BLaER1 treated with 17β-estradiol and CSF1 and Interleukin-3, amounts not matched to agents 10 nM and 100 nM (cell line): ENCODE results near the gene MICAL3.

Source experiments
- H3K27ac ChIP-seq, 11 experiments: shearing (Covaris generic); formaldehyde crosslinking; 2 replicates each; pipeline ENCODE4 v1.8.1; 2022
- H3K27me3 ChIP-seq, 11 experiments: shearing (Covaris generic); formaldehyde crosslinking; 2 replicates each; pipeline ENCODE4 v1.8.1; 2022
- H3K36me3 ChIP-seq, 11 experiments: shearing (Covaris generic); formaldehyde crosslinking; 2 replicates each; pipeline ENCODE4 v1.8.1; 2022
- H3K4me1 ChIP-seq, 10 experiments: shearing (Covaris generic); formaldehyde crosslinking; 2 replicates each; pipeline ENCODE4 v1.8.1; 2022
- H3K4me2 ChIP-seq, 11 experiments: shearing (Covaris generic); formaldehyde crosslinking; 2 replicates each; pipeline ENCODE4 v1.8.1; 2022
- H3K4me3 ChIP-seq, 10 experiments: shearing (Covaris generic); formaldehyde crosslinking; 2 replicates each; pipeline ENCODE4 v1.8.1; 2022
- H3K9ac ChIP-seq, 11 experiments: shearing (Covaris generic); formaldehyde crosslinking; 2 replicates each; pipeline ENCODE4 v1.8.1; 2022
- H3K9me3 ChIP-seq, 11 experiments: shearing (Covaris generic); formaldehyde crosslinking; replicated peaks in 1 of 11; 2 replicates each; pipeline ENCODE4 v1.8.1; 2022
- H4K20me1 ChIP-seq, 11 experiments: shearing (Covaris generic); formaldehyde crosslinking; 2 replicates each; pipeline ENCODE4 v1.8.1; 2022
- Cebpa-rat ChIP-seq, 11 experiments: shearing (Covaris generic); IDR thresholded peaks; 2 replicates each; pipeline ENCODE4 v1.8.1; 2022

MICAL3 gene

DNA sequence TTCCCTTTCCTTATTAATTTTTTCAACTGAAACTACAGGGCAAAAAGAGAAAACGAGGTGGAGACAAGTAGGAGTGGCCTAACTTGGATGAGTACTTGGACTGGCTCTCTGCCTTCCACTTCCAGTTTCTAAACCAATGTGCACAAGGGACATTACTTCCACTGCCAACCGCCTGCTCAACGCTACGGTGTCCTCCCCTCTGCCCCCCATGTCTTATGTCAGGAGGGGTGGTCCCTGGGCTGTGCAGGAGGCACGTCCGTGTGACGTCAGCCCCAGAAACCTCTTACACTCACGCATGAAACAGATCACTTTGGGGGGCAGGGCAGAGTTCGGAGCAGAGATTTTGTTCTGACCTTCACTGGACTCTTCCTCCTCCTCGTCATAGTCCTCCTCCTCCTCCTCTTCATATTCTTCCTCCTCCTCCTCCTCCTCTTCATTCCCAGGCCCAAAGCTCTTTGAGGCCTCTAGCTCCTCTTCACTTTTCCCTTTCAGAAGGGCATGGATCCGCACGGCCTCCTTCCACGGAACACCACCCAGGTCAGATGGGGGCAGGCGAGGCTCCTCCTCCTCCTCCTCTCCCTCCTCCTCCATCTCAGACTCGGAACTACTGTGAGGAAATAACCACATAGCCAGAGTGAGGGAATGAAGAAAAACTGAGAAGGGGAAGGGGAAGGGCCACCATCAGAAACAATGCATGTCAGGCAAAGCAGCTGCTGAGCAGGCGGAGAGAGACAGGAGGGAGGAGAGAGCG is 192.7 kb downstream of the MICAL3 start:
- TF ChIP-seq Cebpa-rat (IDR thresholded peaks at IDR 0.05): no peak
- Histone ChIP-seq H3K4me2 (peak overlapping the region; percentile 77 to 95 (median 84)), H3K4me1 (peaks cover 34 to 72% (median 69%) of the 10 kb centered on the region in 10 experiments), H3K4me3 (peak overlapping the region in 6 of 10 experiments; percentile 8 to 29 (median 18); a peak in 5 of 20 replicates), H3K9ac (peak overlapping the region; percentile 5 to 60 (median 49); a peak in 19 of 22 replicates), H3K27me3 (no peaks in the 10 kb centered on the region), H4K20me1 (peaks cover 0 to 55% (median 30%) of the 10 kb centered on the region in 11 experiments; a peak in 17 of 22 replicates), H3K36me3 (peaks cover 0 to 38% (median 17%) of the 10 kb centered on the region in 11 experiments; a peak in 14 of 22 replicates), H3K27ac (peak overlapping the region; percentile 5 to 73 (median 63); a peak in 21 of 22 replicates), H3K9me3 (no peaks in the 10 kb centered on the region)

DNA sequence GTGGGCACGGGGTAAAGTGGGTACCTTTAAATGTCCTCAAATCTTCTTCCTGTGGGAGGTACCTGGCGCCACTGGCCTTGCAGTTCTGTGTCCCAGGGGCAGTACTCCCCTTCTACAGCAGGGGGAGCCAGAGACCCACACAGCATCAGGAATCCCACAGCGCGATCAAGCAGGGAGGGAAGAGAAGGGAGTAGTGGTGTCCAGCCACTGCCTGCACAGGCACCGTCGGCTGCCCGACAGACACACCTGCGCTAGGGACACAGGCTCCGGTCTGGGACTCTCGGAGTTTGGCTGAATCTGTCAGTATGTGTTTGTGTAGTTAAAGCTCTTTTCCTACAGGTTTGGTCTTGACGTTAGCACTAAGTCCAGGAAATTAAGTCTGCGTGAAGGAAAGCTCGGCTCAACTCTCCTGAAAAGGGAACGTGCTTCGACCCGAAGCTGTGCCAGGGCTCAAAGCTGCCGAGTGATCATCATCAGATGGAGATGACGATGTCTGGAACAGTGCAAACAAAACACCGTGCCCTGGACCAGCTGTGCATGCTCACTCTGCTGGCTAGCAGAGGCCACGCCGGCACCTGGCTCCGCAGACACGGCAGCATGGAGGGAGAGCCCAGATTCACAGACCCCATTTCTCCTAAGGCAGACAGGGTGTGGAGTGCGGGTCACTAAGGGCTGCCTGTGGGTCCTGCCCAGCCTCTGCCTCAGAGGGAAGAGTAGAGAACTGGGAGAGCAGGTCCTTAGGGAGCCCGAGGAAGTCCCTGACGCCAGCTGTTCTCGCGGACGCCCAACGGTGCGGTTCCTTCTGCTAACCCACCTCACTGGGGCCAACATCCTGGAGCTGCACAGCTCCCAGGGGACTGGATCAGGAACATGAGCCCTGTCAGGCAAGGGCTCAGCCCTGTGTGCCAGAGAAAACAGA is 194.1 kb downstream of the MICAL3 start:
- H3K9ac ChIP-seq: peak overlapping the region in 8 of 11 experiments; percentile 7 to 49 (median 30); a peak in 11 of 22 replicates
- no peaks in the 10 kb centered on the region for H3K27me3 ChIP-seq
- H3K4me3 ChIP-seq: peak overlapping the region in 5 of 10 experiments; percentile 1 to 33 (median 7); a peak in 4 of 20 replicates
- H3K9me3 ChIP-seq: no peaks in the 10 kb centered on the region
- peaks cover 0 to 44% (median 27%) of the 10 kb centered on the region in 11 experiments; a peak in 17 of 22 replicates for H4K20me1 ChIP-seq
- peak overlapping the region in 3 of 11 experiments; percentile 14 to 73 (median 45); a peak in 4 of 22 replicates for H3K27ac ChIP-seq
- peak overlapping the region; percentile 77 to 95 (median 84) for H3K4me2 ChIP-seq
- H3K36me3 ChIP-seq: peaks cover 0 to 45% (median 26%) of the 10 kb centered on the region in 11 experiments; a peak in 15 of 22 replicates
- peaks cover 34 to 58% (median 55%) of the 10 kb centered on the region in 10 experiments for H3K4me1 ChIP-seq
- no peak for TF ChIP-seq Cebpa-rat (IDR thresholded peaks at IDR 0.05)

DNA sequence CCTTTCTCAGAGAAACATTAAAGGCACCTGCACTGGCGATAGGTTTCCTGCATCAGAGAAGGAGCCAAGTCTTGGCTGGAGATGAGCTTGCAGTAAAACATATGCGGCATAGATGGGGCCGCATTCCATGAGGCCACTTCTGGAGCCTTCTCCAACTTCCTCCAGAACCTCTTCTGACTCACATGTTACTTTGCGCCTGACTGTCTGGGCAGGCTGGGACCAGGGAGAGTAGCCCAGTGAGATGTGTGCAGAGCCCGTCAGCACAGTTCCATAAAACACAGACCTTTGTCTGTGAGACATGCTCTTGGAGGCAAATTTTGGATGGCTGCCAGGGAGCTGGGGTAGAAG is 194.7 kb downstream of the MICAL3 start:
- Histone ChIP-seq H3K9me3 (no peaks in the 10 kb centered on the region), H3K36me3 (peaks cover 0 to 48% (median 26%) of the 10 kb centered on the region in 11 experiments; a peak in 15 of 22 replicates), H3K4me3 (no peak overlapping the region), H3K27ac (no peak overlapping the region), H3K4me2 (peak overlapping the region in 4 of 11 experiments; percentile 81 to 91 (median 86); a peak in 6 of 22 replicates), H3K27me3 (no peaks in the 10 kb centered on the region), H3K4me1 (peaks cover 34 to 52% (median 49%) of the 10 kb centered on the region in 10 experiments), H3K9ac (no peak overlapping the region), H4K20me1 (peaks cover 0 to 39% (median 23%) of the 10 kb centered on the region in 11 experiments; a peak in 17 of 22 replicates)
- no peak for TF ChIP-seq Cebpa-rat (IDR thresholded peaks at IDR 0.05)

DNA sequence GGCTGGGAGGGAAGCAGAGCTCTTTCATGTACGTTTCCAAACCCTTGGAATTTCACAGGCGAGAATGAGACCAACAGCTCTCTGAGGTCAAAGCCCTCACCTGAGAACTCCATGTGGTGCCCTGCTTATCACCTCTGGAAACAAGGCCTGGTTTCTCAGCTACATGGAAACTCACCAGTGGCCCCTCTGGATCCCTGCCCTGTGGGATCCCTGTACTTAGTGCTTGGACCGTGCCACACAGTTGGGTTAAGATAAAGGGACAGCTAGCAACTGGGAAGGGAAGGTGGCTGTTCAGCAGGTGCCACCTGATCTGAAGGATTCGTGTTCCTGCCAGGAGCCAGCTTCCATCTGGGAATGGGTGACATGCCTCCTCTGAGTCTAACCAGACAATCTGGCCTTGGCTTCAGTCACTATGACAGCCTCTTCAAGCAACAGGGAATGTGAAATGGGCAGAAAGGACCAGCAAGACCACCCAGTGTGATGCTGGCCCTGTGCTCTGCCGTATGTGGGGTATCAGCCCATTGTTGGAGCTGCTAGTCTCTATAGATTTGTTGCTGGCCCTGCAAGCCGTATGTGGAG is 195.8 kb downstream of the MICAL3 start:
- no peak for TF ChIP-seq Cebpa-rat (IDR thresholded peaks at IDR 0.05)
- Histone ChIP-seq H3K4me3 (no peak overlapping the region), H3K9ac (no peak overlapping the region; a peak in 1 of 22 replicates)

DNA sequence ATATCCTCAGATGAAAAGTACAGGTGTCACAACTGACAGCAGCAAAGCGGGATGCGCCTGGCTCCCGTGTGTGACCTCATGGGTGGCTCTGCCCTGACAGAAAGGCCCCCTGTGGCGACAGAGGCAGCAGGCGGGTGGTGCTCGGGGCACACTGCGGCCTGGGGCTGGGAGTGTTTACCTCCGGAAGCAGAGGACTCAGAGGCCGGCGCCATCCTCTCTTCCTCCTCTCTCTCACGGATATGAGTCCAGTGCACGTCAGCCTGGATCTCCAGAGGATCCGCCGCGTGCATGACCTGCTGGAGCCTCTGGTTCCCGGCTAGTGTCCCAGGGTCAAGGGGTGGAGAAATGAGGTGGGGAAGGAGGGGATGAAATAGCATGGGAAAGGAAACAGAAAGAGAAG is 196.9 kb downstream of the MICAL3 start:
- no peak overlapping the region for H3K9ac ChIP-seq
- peaks cover 0 to 55% (median 27%) of the 10 kb centered on the region in 11 experiments; a peak in 15 of 22 replicates for H3K36me3 ChIP-seq
- peaks cover 23 to 30% (median 27%) of the 10 kb centered on the region in 10 experiments for H3K4me1 ChIP-seq
- peaks cover 0 to 33% (median 15%) of the 10 kb centered on the region in 11 experiments; a peak in 17 of 22 replicates for H4K20me1 ChIP-seq
- no peak overlapping the region for H3K4me3 ChIP-seq
- no peaks in the 10 kb centered on the region for H3K9me3 ChIP-seq
- no peak for TF ChIP-seq Cebpa-rat (IDR thresholded peaks at IDR 0.05)
- no peak overlapping the region for H3K4me2 ChIP-seq
- H3K27me3 ChIP-seq: no peaks in the 10 kb centered on the region
- H3K27ac ChIP-seq: no peak overlapping the region

More for the DNA sequence above, 195.8 kb downstream of the MICAL3 start:
- Histone ChIP-seq H4K20me1 (peaks cover 0 to 40% (median 22%) of the 10 kb centered on the region in 11 experiments; a peak in 17 of 22 replicates), H3K27ac (no peak overlapping the region), H3K9me3 (no peaks in the 10 kb centered on the region), H3K4me1 (peaks cover 34 to 41% (median 38%) of the 10 kb centered on the region in 10 experiments), H3K4me2 (no peak overlapping the region), H3K36me3 (peaks cover 0 to 48% (median 26%) of the 10 kb centered on the region in 11 experiments; a peak in 15 of 22 replicates), H3K27me3 (no peaks in the 10 kb centered on the region)

DNA sequence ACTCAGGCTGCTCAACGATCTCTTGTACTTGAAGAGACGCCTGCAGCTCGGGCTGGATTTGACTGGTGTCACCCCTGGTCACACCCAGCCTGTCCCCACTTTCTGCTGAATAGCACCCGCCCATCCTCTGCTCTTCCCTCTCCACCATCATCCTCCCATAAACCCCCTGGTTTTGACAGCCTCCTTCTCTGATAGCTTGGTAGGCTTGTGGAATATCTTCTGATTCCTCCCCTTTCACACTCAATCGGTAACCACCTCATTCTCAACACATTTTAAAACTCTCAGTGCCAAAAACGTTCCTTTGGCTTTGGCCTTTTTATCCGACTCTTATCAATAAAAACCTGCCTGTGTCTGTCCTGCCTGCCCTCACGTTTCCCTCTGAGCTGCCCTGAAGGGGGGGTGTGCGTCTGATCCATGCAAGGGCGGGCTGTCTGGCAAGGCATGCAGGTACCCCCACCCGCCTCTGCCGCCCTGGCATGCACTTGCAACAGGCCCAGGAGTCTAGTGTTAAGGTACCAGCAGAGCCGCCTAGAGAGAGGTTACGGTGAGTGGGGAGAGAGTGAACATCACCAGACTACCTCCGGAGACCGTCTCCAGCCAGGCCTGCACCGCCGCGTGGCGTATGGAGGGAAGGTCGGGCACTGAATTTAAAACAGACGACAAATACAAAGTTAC is 198.3 kb downstream of the MICAL3 start:
- no peak overlapping the region for H3K9ac ChIP-seq
- peaks cover 0 to 44% (median 11%) of the 10 kb centered on the region in 11 experiments; a peak in 17 of 22 replicates for H4K20me1 ChIP-seq
- no peaks in the 10 kb centered on the region for H3K27me3 ChIP-seq
- no peaks in the 10 kb centered on the region for H3K9me3 ChIP-seq
- H3K4me3 ChIP-seq: no peak overlapping the region
- H3K4me1 ChIP-seq: peaks cover 9 to 15% (median 12%) of the 10 kb centered on the region in 10 experiments
- H3K27ac ChIP-seq: no peak overlapping the region
- H3K4me2 ChIP-seq: no peak overlapping the region
- peaks cover 6 to 69% (median 39%) of the 10 kb centered on the region in 11 experiments; a peak in 17 of 22 replicates for H3K36me3 ChIP-seq
- no peak for TF ChIP-seq Cebpa-rat (IDR thresholded peaks at IDR 0.05)

DNA sequence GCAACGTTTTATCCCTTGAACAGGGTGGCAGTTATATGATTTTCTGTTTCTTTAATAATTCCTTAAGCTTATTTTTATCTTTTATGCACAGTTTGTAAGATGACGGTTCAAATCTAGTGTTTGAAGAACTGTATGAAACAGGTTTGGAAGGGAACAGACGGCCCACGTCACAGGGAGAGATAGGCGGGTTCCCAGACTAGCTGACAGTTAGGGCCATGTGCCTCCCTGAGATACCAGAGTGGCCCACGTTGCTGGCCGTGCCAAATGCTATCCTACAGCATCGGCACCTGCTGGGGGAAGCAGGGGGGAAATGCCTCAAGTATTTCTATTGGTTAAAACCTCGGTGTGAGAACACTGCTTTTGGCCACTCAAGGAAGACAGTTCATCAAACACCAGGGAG is 199.9 kb downstream of the MICAL3 start:
- Histone ChIP-seq H3K9ac (no peak overlapping the region), H4K20me1 (peaks cover 0 to 32% (median 0%) of the 10 kb centered on the region in 11 experiments; a peak in 6 of 22 replicates), H3K27me3 (no peaks in the 10 kb centered on the region), H3K36me3 (peaks cover 6 to 68% (median 37%) of the 10 kb centered on the region in 11 experiments; a peak in 18 of 22 replicates), H3K4me3 (no peak overlapping the region), H3K9me3 (no peaks in the 10 kb centered on the region), H3K4me1 (0 out of 20 replicates have a peak, but pooled peaks cover 0 to under 1% (median 0%) of the 10 kb centered on the region in 10 experiments), H3K4me2 (no peak overlapping the region), H3K27ac (no peak overlapping the region)
- TF ChIP-seq Cebpa-rat (IDR thresholded peaks at IDR 0.05): no peak

DNA sequence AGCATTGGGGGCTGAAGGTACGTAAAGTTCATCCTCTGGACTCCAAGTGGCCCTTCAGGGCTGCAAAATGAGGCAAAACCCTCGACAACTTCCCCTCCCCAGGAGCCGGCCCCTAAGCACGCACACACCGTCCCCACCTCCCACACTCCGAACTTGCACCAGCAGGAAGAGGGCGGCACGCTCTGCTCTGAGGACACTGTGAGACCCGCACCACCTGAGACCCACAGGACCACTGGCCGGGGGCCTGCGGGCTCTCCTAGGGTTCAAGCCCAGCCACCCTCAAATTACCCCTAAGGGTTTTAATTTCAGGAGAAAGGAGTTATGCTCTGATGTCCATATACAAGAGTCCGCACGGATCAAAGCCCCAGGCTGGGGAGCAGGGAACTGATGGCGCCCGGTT is 200.4 kb downstream of the MICAL3 start:
- no peak overlapping the region for H3K9ac ChIP-seq
- peaks cover 6 to 68% (median 36%) of the 10 kb centered on the region in 11 experiments; a peak in 18 of 22 replicates for H3K36me3 ChIP-seq
- no peaks in the 10 kb centered on the region for H3K4me1 ChIP-seq
- peaks cover 0 to 28% (median 0%) of the 10 kb centered on the region in 11 experiments; a peak in 6 of 22 replicates for H4K20me1 ChIP-seq
- no peaks in the 10 kb centered on the region for H3K9me3 ChIP-seq
- H3K27me3 ChIP-seq: no peaks in the 10 kb centered on the region
- no peak for TF ChIP-seq Cebpa-rat (IDR thresholded peaks at IDR 0.05)
- H3K4me2 ChIP-seq: no peak overlapping the region
- H3K27ac ChIP-seq: no peak overlapping the region
- no peak overlapping the region for H3K4me3 ChIP-seq
